G401 (cell line): ENCODE results near the gene RCOR3. TPM values are rescaled to one million over a fixed set of nuclear protein-coding genes. Genes with fewer than 3 reads are reported as not detected.

ENCODE experiments used
- DNase-seq: peaks from one replicate; pipeline ENCODE4 v3.0.0-alpha.2; 2015; ENCODE audit warnings: low spot score
- in situ Hi-C: cut with HindIII; loops from 2 replicates; pipeline ENCODE4 v1.10.0; 2016; ENCODE audit warnings: low sequenced_read_pairs, mixed read lengths
- total RNA-seq: library from RNA; depleted of rRNA; stranded (reverse); fragments of >200 nt; shearing (Covaris generic); gene quantifications from 2 replicates; pipeline ENCODE4 v1.2.3, GENCODE V29; 2014; rRNA removed

RCOR3 gene
- total RNA-seq, 1 experiment from 2014 or later = 8.1 TPM

- no peak for DNase-seq
- in situ Hi-C loops = no loop called here
These were observed 96.7 kb downstream of the RCOR3 start for GRCh38 chr1:211355873-211356272.

DNA sequence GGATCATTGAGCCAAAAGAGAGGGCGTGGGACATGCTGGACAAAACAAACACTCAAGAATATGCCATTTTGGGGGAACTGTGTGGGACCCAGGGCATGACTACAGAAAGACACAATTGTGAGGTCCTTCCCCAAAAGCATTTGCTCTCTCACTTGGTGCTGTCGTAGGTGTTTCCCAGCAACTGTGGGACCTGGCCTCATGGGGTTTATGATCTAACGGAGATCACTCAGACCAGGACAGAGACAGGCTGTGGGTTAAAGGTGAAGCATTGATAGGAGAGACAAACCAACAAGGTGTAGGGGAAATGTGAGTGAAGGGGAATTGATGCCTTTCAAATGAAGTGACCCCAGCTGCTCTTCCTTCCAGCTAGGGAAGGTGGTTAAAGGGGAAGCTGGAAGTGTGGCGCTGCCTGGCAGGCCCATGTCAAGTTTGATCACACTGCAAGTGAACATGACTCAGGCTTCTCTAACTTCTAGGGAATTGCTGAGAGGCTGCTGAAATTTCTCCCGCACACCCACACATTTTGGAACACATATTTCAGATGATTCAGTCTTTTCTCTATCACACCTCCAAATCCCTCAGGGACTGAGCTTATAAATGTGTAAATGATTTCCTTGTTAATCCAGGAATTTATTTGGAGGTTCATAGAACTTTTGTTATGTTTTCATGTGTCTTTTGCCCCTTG lies 97.7 kb downstream of the RCOR3 start:
- in situ Hi-C loops = no loop called here
- DNase-seq = no peak

GRCh38 chr1:211358685-211359084 lies 99.5 kb downstream of the RCOR3 start:
- in situ Hi-C loops = no loop called here
- no peak for DNase-seq

DNA sequence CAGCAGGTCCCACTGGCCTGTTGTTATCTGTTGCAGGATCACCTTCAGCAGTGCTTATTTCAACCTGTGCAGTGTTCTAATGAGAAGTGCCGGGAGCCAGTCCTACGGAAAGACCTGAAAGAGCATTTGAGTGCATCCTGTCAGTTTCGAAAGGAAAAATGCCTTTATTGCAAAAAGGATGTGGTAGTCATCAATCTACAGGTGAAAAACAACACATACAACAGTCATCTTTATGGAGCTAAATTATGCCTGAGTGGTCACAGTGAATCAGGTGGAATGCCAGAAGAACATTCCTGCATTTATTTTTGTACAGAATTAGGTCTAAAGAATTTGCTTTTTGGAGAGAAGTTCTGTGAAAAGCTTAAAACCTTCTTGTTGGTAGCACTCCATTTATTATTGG lies 100.7 kb downstream of the RCOR3 start:
- DNase-seq = no peak
- in situ Hi-C loops = no loop called here

DNA sequence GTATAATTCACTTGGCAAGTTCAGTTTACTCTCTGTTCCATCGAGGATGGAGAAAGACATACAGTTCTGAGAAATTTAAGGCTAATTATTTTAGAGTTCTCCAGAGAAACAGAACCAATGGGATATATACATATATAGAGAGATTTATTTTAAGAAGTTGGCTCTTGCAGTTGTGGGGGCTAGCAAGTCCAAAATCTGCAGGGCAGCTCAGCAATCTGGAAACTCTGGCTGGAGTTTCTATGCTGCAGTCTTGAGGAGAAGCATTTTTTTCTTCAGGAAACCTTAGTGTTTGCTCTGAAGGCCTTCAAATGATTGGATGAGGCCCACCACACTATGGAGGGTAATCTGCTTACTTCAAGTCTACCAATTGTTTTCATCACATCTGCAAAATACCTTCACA lies 102.0 kb downstream of the RCOR3 start:
- in situ Hi-C loops = no loop called here
- DNase-seq = no peak

Other genes starting within 250 kb of the RCOR3 start
- 0.14 and 2.0 TPM in 2 replicates for gene KCNH1, start 125.2 kb upstream of the RCOR3 start, total RNA-seq
- gene TRAF5, start 67.5 kb downstream of the RCOR3 start, total RNA-seq = 0.17 TPM in 1 of 2 replicates, not detected in the other
- not detected in 2 replicates for gene RD3, start 232.8 kb downstream of the RCOR3 start, total RNA-seq